Measurements from ENCODE around the gene DUSP7.

Gene DUSP7

GRCh38 chr3:52067526-52067925 lies 11.2 kb upstream of the DUSP7 start:
- TF ChIP-seq POLR2AphosphoS5 (IDR thresholded peaks at IDR 0.05; ENCODE audit: low read depth, low read length) (no peak), TAF1 (IDR thresholded peaks at IDR 0.05; ENCODE audit: borderline replicate concordance, insufficient read depth, low read length) (no peak), REST (IDR thresholded peaks at IDR 0.05; ENCODE audit: insufficient read depth in 1 of 2, low read depth in 2 of 2, low read length in 2 of 2) (no peak), FOXP2 (optimal IDR thresholded peaks at IDR 0.05; ENCODE audit: borderline replicate concordance, extremely low read depth, extremely low read length, insufficient read depth) (no peak), SIN3A (IDR thresholded peaks at IDR 0.05; ENCODE audit: borderline replicate concordance, insufficient read depth, low read length) (no peak)

GRCh38 chr3:52067046-52067445 lies 10.7 kb upstream of the DUSP7 start:
- no peak for TF ChIP-seq SIN3A (IDR thresholded peaks at IDR 0.05; ENCODE audit: borderline replicate concordance, insufficient read depth, low read length)
- TF ChIP-seq POLR2AphosphoS5 (IDR thresholded peaks at IDR 0.05; ENCODE audit: low read depth, low read length) = no peak
- TF ChIP-seq REST (IDR thresholded peaks at IDR 0.05; ENCODE audit: insufficient read depth in 1 of 2, low read depth in 2 of 2, low read length in 2 of 2) = no peak
- TF ChIP-seq TAF1 (IDR thresholded peaks at IDR 0.05; ENCODE audit: borderline replicate concordance, insufficient read depth, low read length) = no peak
- no peak for TF ChIP-seq FOXP2 (optimal IDR thresholded peaks at IDR 0.05; ENCODE audit: borderline replicate concordance, extremely low read depth, extremely low read length, insufficient read depth)

GRCh38 chr3:52065264-52065756 lies 8.9 kb upstream of the DUSP7 start:
- TF ChIP-seq POLR2AphosphoS5 (IDR thresholded peaks at IDR 0.05; ENCODE audit: low read depth, low read length) (no peak), SIN3A (IDR thresholded peaks at IDR 0.05; ENCODE audit: borderline replicate concordance, insufficient read depth, low read length) (no peak), FOXP2 (optimal IDR thresholded peaks at IDR 0.05; ENCODE audit: borderline replicate concordance, extremely low read depth, extremely low read length, insufficient read depth) (no peak), TAF1 (IDR thresholded peaks at IDR 0.05; ENCODE audit: borderline replicate concordance, insufficient read depth, low read length) (no peak), REST (IDR thresholded peaks at IDR 0.05; ENCODE audit: insufficient read depth in 1 of 2, low read depth in 2 of 2, low read length in 2 of 2) (no peak)

- no peak for TF ChIP-seq POLR2AphosphoS5 (IDR thresholded peaks at IDR 0.05; ENCODE audit: low read depth, low read length)
- no peak for TF ChIP-seq FOXP2 (optimal IDR thresholded peaks at IDR 0.05; ENCODE audit: borderline replicate concordance, extremely low read depth, extremely low read length, insufficient read depth)
- TF ChIP-seq SIN3A (IDR thresholded peaks at IDR 0.05; ENCODE audit: borderline replicate concordance, insufficient read depth, low read length) = no peak
- TF ChIP-seq REST (IDR thresholded peaks at IDR 0.05; ENCODE audit: insufficient read depth in 1 of 2, low read depth in 2 of 2, low read length in 2 of 2) = no peak
- TF ChIP-seq TAF1 (IDR thresholded peaks at IDR 0.05; ENCODE audit: borderline replicate concordance, insufficient read depth, low read length) = no peak
These were observed 8.2 kb upstream of the DUSP7 start for GRCh38 chr3:52064561-52064960.
